Stimulated activated CD4-positive, alpha-beta T cell treated with anti-CD3 and anti-CD28 coated beads, Interleukin-4, amount 100 ng/mL, for 48 hours (primary cell): Measurements from ENCODE around the gene F3.
A peak's percentile ranks its signal among the peaks of the same experiment; 100 is the strongest.

Source experiments
- DNase-seq, 2 donors: peaks; one replicate each; pipeline ENCODE4 v3.0.0-alpha.2; 2020; ENCODE audit warnings: low read depth in 2 of 2

Gene F3

DNA sequence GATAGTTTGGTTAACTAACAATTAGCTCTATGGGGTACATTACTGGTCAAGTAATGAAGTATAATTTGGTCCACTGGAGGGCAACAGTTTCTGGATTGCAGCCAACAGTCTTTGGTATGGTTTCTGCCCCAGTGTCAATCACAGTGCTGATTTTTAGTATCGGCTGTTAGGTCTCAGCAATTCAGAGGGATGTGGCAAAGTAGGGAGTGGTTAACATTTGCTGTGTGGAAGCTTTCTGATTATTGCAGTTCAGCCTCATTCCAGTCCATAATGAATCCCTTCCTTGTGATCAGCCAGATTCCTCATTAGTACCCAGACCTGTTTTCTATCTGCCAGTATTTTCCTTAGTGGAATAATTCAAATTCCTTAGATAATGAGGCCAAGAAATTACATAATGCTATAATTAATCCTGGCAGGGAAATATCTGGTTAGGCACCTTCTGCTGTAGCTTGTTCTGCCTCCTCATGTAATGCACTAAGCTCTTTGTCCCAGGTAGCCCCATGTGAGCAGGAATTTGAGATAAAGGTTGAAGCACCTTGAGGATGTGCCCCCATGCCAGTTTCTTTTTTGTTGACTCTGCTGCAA, 14.0 kb downstream of the F3 start:
- DNase-seq: no peak

DNA sequence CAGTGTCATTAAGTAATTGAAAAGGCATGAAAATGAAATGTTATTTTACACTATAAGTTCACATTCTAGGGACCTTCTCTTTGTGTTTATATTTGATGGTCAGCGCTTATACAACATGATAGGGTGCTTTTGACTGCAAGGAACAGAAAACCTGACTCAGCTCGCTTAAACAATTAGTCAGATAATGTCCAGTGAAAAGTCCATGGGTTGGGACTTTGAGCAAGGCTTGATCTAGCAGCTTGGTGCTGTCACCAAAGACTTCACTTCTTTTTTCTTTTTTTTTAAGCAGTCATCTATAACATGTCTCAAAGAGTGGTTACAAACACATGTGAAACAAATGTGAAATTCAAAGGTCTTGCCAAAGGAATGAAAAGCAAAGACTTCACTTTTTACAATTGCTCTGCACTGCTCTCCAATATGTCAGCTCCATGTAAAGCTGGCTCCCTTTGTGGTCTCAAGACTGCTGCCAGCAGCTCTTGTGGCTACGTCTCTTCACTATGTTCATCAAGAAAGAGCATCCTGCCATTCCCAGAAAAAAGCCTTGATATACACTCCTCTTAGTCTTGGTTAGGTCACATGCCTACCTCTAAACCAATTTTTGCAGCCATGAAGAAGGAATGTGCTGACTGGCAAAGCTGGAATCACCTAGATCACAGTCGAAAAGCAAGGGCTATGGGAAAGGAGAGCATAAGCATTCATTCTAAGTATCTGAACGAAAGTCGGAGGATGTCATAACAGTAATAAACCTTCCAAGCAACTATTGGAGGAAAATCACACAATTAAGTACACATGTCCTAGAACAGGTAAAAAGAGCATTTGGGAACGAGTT, 15.2 kb downstream of the F3 start:
- no peak for DNase-seq

DNA sequence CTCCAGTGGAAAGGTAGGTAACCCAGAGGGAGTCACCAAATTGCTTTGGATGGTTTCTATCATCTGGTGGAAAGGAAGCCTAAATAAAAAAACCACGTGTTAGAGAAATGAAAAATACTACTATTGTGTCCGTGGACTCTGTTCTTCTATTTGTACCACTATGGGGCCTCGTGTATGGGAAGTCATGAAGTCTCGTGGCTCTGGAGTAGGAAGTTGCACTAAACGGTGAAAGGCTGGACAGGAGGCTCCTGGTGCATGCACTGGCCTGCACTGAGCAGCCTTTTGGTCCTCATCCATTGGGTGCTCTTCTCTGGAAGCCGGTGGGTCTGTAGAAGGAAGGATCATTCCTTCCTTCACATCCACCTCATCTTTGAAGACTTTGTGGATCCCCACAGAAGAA, 17.0 kb downstream of the F3 start:
- no peak for DNase-seq

DNA sequence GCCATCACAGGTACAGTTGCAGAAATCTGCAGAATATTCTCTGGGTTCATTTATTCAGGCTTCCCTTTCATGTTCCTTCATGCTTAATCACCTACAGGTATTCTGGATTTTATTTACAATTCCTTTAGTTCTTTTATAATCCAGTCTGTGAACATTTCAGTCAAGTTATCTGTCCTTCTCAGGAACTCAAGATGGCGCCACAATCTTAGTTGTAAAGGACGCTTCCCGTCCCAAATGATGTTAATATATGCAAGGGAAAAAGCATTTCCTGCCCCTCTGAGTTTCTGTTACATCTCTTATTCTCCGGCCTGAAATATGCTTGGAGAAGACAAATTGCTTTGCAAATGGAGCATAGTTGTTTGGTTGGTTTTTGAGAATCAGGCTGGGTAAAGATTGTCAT, 19.3 kb downstream of the F3 start:
- DNase-seq: no peak

DNA sequence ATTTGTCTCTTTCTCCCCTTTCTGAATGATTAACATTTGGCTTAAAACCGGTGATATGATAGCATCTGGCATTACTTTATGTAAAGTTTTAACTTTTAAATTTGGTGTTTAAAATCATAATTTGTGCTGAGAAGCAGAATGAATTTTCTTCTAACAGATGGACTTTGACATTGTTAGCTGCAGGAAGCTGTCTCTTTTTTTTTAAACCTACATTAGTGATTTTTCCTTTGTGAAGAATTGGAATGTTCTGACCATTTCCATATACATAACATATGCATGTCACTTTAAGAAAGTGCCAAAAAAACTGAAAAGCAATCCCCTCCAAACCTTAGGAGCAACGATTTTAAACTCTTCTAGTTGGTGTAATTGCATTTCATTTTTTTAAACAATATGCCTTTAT, 22.2 kb downstream of the F3 start:
- no peak for DNase-seq

DNA sequence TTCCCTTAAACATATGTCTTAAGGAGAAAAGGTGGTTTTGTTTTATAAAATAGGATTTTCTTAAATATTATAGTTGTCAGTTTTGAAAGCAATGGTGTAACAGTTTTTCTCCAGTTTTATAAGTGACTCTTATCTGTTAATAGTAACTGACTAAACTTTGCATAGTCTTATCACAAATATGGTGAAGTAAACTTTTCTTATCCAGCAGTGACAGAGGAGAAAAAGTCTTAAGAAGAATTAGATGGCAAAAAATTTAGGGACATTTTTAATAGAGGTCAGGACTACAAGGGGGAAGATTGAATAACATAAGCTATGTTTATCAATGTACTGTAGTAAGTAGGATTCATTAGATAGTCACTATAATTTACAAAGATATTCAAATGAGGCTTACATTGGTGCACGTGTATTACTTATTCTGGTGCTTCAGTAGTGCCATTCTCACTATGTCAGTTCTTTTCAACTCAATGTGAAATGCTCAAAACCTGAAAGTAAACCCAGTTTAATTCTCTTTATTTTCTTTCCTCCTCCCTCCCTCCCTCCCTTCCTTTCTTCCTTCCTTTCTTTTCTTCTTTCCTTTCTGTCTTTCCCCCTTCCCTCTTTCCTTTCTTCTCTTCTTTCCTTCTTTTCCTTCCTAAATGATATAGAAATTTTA, 26.1 kb downstream of the F3 start:
- no peak for DNase-seq

DNA sequence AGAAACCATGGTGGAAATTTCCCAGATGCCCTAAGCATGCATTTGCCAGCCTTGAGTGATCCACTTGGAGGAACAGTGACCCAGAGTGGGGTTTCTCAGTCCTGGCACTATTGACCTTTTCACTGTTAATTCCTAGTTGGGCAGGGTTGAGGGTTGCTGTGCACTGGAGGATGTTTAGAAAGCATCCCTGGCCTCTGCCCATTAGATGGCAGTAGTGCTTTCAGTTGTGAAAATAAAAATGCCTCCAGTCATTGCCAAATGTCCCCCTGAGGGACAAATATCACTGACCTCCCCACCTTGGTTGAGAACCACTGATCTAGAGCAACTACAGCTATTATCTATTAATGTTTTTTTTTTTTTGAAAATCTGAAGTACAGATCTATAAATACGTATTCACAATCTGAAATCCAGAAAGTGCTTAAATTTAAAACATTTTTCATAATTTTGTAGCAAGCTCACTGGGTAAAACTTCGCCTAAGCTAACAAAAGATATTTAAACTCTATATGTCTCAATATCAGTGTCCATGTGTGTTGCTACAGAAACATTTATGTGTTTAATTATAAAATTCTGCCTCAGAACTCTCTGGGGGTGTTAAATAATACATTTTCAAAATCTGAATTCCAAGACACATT, 27.3 kb downstream of the F3 start:
- no peak for DNase-seq

DNA sequence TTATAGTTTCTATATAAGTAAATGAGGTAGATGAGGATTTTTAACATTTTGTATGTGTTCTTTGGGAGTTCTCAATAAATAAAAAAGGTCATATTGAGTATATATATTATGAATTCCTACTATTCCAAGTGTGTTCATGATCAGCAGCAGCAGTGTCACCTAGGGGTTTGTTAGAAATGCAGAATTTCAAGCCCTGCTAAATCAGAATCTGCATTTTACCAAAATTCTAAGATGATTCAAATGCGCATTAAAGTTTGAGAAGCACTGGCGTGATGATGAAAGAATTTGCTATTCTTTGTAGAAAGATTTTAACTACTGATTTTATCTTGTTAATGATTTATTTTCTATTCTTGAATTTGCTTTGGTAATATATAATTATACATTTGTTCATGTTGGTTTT, 28.7 kb downstream of the F3 start:
- no peak for DNase-seq

DNA sequence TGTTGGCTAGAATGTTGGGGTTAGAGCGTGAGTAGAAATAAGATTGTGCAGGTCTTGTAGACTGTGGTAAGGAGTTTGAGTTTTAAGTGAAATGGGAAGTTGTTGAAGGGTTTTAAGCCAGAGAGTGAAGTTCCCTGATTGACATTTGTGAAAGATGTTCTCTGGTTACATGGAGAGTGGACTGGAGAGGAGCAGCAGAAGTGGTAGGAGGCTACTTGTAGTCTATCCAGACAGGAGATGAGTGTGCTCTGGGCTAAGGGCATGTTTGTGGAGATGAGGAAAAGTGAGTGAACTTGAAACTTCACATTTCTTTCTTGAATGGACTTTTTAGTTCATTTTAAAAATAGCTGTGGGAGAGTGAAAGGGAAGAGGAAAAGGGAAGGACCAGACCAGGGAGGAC, 37.0 kb downstream of the F3 start:
- no peak for DNase-seq

DNA sequence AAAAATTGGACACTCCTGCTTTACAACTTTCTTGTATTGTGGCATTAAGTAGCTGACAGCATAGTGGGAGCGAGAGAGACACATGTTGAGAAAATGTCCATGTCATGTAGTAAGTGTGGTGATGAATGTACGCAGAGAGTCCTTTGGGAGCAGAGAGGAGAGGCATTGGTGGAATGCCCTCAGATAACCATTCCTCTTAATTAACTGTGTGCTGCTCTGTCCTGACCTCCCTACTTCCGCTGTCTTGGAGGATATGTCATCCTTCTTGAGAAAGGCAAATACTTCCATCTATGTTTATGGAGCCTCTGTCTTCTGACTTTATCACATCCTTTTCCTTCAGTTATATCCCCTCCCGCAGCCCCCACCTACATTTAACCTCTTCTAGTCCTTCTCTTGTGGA, 38.4 kb downstream of the F3 start:
- no peak for DNase-seq

DNA sequence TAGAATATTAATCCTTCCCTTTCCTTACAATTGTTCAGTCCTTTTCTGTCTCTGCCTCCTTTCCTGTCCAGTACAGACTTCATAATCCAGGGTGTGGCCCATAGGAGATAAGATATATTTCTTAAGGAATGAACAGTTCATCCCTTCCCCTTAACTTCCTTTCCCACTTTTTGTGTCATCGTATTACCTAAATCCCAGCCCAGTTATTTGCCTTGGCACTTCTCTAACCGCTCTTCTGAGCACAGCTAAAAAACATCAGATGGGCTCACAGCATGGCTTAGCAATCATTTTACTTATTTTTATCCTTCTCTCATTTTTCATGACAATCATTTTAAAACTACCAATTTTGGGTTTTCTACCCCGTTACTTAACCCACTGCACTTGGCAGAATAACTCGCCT, 39.6 kb downstream of the F3 start:
- no peak for DNase-seq

DNA sequence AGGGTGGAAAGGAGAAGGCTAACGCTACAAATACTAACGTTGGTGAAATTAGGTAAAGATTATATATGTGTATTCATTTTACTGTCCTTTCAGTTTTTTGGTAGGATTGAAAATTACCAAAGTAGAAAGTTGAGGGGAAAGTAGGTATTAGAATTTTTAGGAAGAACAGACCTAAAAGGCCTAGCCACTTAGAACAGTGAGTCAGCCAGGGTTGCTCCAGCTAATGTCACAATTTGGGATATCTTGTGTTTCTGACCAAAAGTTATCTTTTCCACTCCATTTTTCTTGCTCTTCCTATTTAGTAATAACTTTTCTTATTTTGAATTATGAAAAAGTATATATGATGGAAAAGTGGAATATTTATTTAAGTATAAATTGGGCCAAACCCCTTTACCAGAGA, 40.1 kb downstream of the F3 start:
- no peak for DNase-seq

DNA sequence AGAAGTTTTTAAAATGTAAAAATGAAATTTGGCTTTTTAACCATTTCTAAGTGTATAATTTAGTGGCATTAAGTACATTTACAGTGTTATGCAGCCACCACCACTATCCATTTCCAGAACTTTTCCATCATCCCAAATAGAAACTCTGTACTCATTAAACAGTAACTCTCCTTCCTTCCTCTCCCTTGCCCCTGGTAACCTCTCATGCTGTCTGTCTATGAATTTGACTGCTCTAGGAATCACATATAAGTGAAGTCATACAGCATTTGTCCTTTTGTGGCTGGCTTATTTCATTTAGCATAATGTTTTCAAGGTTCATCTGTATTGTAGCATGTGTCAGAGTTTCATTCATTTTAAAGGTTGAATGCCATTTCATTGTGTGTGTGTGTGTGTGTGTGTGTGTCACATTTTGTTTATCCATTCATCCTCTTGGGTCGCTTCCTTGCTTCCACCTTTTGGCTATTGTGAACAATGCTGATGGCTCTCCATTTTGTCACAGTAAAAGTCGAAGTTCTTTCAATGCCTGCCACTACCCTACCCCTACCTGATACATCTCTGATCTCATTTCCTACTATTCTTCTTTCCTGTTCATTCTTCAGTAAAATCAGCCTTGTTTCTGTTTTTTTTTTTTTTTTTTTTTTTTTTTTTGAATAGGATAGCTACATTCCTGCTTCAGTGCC, 45.3 kb downstream of the F3 start:
- DNase-seq: no peak

DNA sequence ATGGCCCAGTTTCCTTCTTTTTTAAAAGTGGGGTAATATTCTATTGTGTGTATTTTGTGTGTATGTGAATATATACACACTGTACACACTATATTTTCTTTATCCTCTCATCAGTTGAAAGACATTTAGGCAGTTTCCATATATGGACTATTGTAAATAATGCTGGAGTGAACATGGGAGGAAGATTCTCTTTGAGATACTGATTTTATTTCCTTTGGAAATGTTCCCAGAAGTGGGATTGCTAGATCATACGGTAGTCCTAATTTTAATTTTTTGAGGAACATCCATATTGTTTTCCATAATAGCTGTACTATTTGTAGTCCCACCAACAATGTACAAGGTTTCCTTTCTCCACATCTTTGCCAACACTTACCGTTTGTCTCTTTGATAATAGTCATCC, 51.0 kb downstream of the F3 start:
- no peak for DNase-seq

DNA sequence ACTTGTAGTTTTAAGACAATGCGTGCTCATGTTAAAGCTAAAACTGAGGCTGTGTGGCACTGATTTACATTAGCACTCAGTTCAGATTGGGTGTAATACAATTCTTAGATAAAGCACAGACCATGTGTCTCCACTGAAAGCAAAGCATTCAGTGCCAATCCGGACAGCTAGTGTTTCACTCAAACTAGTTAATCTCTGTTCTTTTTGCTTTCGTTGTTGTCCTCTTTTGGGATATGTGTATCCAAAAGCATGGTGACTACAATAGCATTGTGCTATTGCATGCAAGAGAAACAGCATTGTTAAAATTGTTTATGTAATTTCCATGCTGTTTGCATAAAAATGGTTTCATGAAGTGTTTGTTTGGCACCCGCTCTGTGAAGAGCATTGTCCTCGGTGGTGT, 54.6 kb downstream of the F3 start:
- DNase-seq: no peak

DNA sequence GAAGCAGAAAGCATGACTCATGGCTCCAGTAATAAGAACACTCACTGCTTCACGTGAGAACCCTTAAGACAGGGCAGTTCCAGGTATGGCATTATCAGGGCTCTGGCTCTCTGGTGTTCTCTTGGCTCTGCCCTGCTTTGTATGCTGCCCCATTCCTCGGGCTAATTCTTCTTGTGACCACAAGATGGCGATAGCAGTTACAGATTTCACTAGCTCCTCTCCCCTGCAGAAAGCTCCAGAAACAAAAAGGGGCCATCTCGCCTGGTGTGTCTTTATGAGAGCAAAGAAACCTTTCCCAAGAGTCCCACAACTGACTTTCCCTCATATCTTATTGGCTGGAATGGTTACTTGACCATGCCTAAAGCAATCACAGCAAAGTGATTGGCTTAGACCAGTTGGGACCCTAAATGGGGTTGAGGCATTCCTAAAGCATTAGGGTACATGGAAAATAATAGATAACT, 60.1 kb downstream of the F3 start:
- DNase-seq: peak in 1 of 2 donors; percentile 4

DNA sequence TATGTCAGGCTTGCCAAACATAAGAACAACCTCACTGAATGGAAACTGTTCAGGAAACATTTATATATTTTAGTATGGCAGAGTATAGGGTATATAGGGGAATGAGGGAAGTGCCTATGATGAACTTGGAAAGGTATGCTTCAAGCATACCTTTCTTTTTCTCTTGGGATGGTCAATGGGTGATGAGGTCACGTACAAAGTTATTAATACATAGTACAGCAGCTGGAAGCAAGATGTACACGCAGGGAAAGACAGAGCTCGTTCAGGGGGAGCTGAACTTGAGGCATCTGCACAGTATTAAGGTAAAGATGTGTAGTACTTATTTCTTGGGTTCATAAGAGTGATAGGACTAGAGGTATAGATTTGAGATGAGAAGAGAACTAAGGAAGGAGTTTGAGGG, 61.9 kb downstream of the F3 start:
- DNase-seq: no peak
